KMS-11 (cell line): ENCODE measurements around the gene LYZL1.

Experiments
- H2AFZ ChIP-seq: fragments of 200-600 bp; sonication (generic); 2 replicates; pipeline ENCODE4 v1.6.1; 2016; ENCODE audit warnings: antibody characterized with exemption, mixed run types, low read depth
- H3K27ac ChIP-seq: fragments of 200-600 bp; sonication (generic); 2 replicates; pipeline ENCODE4 v1.6.1; 2016; ENCODE audit warnings: mild to moderate bottlenecking, mixed run types
- H3K27me3 ChIP-seq: fragments of 200-600 bp; sonication (generic); 2 replicates; pipeline ENCODE4 v1.6.1; 2017; ENCODE audit warnings: mild to moderate bottlenecking, low read depth, mixed run types, moderate library complexity; ENCODE audit not compliant: insufficient read depth
- H3K36me3 ChIP-seq: fragments of 200-600 bp; sonication (generic); 2 replicates; pipeline ENCODE4 v1.6.1; 2017; ENCODE audit warnings: mild to moderate bottlenecking, mixed run types; ENCODE audit not compliant: insufficient read depth
- H3K4me1 ChIP-seq: fragments of 200-600 bp; sonication (generic); 2 replicates; pipeline ENCODE4 v1.6.1; 2016; ENCODE audit warnings: mild to moderate bottlenecking, low read depth, mixed run types; ENCODE audit not compliant: poor library complexity, severe bottlenecking
- H3K4me2 ChIP-seq: fragments of 200-600 bp; sonication (generic); 2 replicates; pipeline ENCODE4 v1.7.0; 2016; ENCODE audit warnings: mild to moderate bottlenecking, mixed run types
- H3K4me3 ChIP-seq: fragments of 200-600 bp; sonication (generic); IDR thresholded peaks from 2 replicates; pipeline ENCODE4 v1.6.1; 2017; ENCODE audit warnings: low read depth, low read length, mixed read lengths; ENCODE audit not compliant: insufficient read depth
- H3K79me2 ChIP-seq: fragments of 200-600 bp; sonication (generic); 2 replicates; pipeline ENCODE4 v1.6.1; 2016; ENCODE audit warnings: low read depth, mixed run types; ENCODE audit not compliant: insufficient read depth
- H3K9ac ChIP-seq: fragments of 200-600 bp; sonication (generic); 2 replicates; pipeline ENCODE4 v1.6.1; 2016; ENCODE audit warnings: mild to moderate bottlenecking, mixed run types
- H4K20me1 ChIP-seq: fragments of 200-600 bp; sonication (generic); 2 replicates; pipeline ENCODE4 v1.6.1; 2016; ENCODE audit warnings: mild to moderate bottlenecking, mixed run types; ENCODE audit not compliant: insufficient read depth
- CTCF ChIP-seq: fragments of 200-600 bp; sonication (generic); conservative IDR thresholded peaks from 2 replicates; pipeline ENCODE4 v1.6.1; 2017; ENCODE audit warnings: low read depth, mild to moderate bottlenecking, antibody characterized with exemption, low read length, moderate library complexity, mixed read lengths

LYZL1 gene

GRCh38 chr10:29248158-29248557 is 40.7 kb upstream of the LYZL1 start:
- Histone ChIP-seq H3K4me3 (no peak overlapping the region), H2AFZ (no peak overlapping the region), H3K27ac (no peak overlapping the region), H3K79me2 (no peaks in the 10 kb centered on the region), H4K20me1 (no peaks in the 10 kb centered on the region), H3K4me1 (no peaks in the 10 kb centered on the region), H3K27me3 (no peaks in the 10 kb centered on the region), H3K4me2 (no peak overlapping the region), H3K9ac (no peak overlapping the region), H3K36me3 (no peaks in the 10 kb centered on the region)
- TF ChIP-seq CTCF: no peak

- Histone ChIP-seq H3K9ac (no peak overlapping the region), H2AFZ (no peak overlapping the region), H3K4me2 (no peak overlapping the region), H3K36me3 (no peaks in the 10 kb centered on the region), H3K27me3 (no peaks in the 10 kb centered on the region), H3K79me2 (no peaks in the 10 kb centered on the region), H3K4me3 (no peak overlapping the region), H3K4me1 (no peaks in the 10 kb centered on the region), H4K20me1 (no peaks in the 10 kb centered on the region), H3K27ac (no peak overlapping the region)
- TF ChIP-seq CTCF: no peak
These were observed 39.9 kb upstream of the LYZL1 start for GRCh38 chr10:29249018-29249417.

GRCh38 chr10:29250066-29250465 is 38.8 kb upstream of the LYZL1 start:
- no peaks in the 10 kb centered on the region for H3K36me3 ChIP-seq
- H3K9ac ChIP-seq: no peak overlapping the region
- no peak overlapping the region for H2AFZ ChIP-seq
- no peaks in the 10 kb centered on the region for H3K27me3 ChIP-seq
- no peak overlapping the region for H3K4me3 ChIP-seq
- no peaks in the 10 kb centered on the region for H3K79me2 ChIP-seq
- no peaks in the 10 kb centered on the region for H3K4me1 ChIP-seq
- H4K20me1 ChIP-seq: no peaks in the 10 kb centered on the region
- no peak overlapping the region for H3K4me2 ChIP-seq
- no peak overlapping the region for H3K27ac ChIP-seq
- TF ChIP-seq CTCF: no peak

- H3K9ac ChIP-seq: no peak overlapping the region
- H3K36me3 ChIP-seq: no peaks in the 10 kb centered on the region
- no peaks in the 10 kb centered on the region for H3K79me2 ChIP-seq
- TF ChIP-seq CTCF: no peak
- no peak overlapping the region for H3K4me2 ChIP-seq
- no peaks in the 10 kb centered on the region for H3K4me1 ChIP-seq
- H3K27ac ChIP-seq: no peak overlapping the region
- H4K20me1 ChIP-seq: no peaks in the 10 kb centered on the region
- H3K27me3 ChIP-seq: no peaks in the 10 kb centered on the region
- H3K4me3 ChIP-seq: no peak overlapping the region
- H2AFZ ChIP-seq: no peak overlapping the region
These were observed 35.8 kb upstream of the LYZL1 start for GRCh38 chr10:29252811-29253689.
